SK-N-SH (cell line): ENCODE data around the gene TADA2A. TPM values are rescaled to one million over a fixed set of nuclear protein-coding genes. Genes with fewer than 3 reads are reported as not detected.
"Not testable (repeated sequence)": the region's sequence is repeated elsewhere in the genome, so short reads cannot be mapped to it uniquely, and the experiment has no call there.

Experiments used
- CTCF ChIA-PET: fragments of 300-600, 350-600 bp; formaldehyde crosslinking; extraction: SDS; loops from one replicate; lab custom pipeline; 2021; lab: Yijun Ruan, JAX
- POLR2A ChIA-PET: fragments of 350-600 bp; sonication (Branson Sonifier 250); formaldehyde crosslinking; extraction: SDS; loops from one replicate; lab custom pipeline; 2020; ENCODE audit warnings: antibody characterized with exemption, inconsistent platforms; lab: Yijun Ruan, JAX
- DNase-seq: peaks from one replicate; pipeline ENCODE4 v3.0.0; 2012
- H2AFZ ChIP-seq: fragments of 200-600 bp; sonication (generic); 2 replicates; pipeline ENCODE4 v1.8.1; 2016; ENCODE audit warnings: antibody characterized with exemption, mild to moderate bottlenecking, low read depth
- H3F3A ChIP-seq: fragments of 200-600 bp; sonication (generic); replicated peaks from 2 replicates; pipeline ENCODE3; 2016; ENCODE audit warnings: antibody characterized with exemption, mild to moderate bottlenecking; ENCODE audit not compliant: insufficient read depth
- H3K27ac ChIP-seq, 2 experiments: fragments of 200-500 bp in 1 of 2; fragments of 200-600 bp in 1 of 2; sonication (Bioruptor generic) in 1 of 2; sonication (generic), shearing (Covaris generic) in 1 of 2; 2 replicates each; pipeline versions ENCODE4 v1.5.1 to v1.6.1; 2014 to 2016; ENCODE audit warnings: low read depth in 2 of 2, inconsistent platforms in 1 of 2, low read length in 1 of 2, mild to moderate bottlenecking in 1 of 2, mixed read lengths in 1 of 2
- H3K27me3 ChIP-seq: fragments of 200-600 bp; sonication (generic), shearing (Covaris generic); 2 replicates; pipeline ENCODE4 v1.6.1; 2016; ENCODE audit warnings: mixed run types; ENCODE audit not compliant: insufficient read depth
- H3K36me3 ChIP-seq, 2 experiments: fragments of 200-500 bp in 1 of 2; fragments of 200-600 bp in 1 of 2; sonication (Bioruptor generic) in 1 of 2; sonication (generic) in 1 of 2; replicated peaks in 1 of 2; 2 replicates each; pipeline versions ENCODE3 to v1.5.1; 2014 to 2016; ENCODE audit warnings: low read length in 1 of 2, mild to moderate bottlenecking in 1 of 2; ENCODE audit not compliant: insufficient read depth in 2 of 2, control insufficient read depth in 1 of 2
- H3K4me1 ChIP-seq, 2 experiments: fragments of 200-500 bp in 1 of 2; fragments of 200-600 bp in 1 of 2; sonication (Bioruptor generic) in 1 of 2; sonication (generic), shearing (Covaris generic) in 1 of 2; 2 replicates each; pipeline versions ENCODE4 v1.5.1 to v1.6.1; 2014 to 2016; ENCODE audit warnings: low read depth in 1 of 2, low read length in 1 of 2, mixed run types in 1 of 2; ENCODE audit not compliant: insufficient read depth in 2 of 2, control insufficient read depth in 1 of 2
- H3K4me2 ChIP-seq: fragments of 200-600 bp; sonication (generic), shearing (Covaris generic); 2 replicates; pipeline ENCODE4 v1.6.1; 2017; ENCODE audit warnings: mixed run types
- H3K4me3 ChIP-seq, 2 experiments: fragments of 200-500 bp in 1 of 2; fragments of 200-600 bp in 1 of 2; sonication (Bioruptor generic) in 1 of 2; sonication (generic), shearing (Covaris generic) in 1 of 2; 2 replicates each; pipeline versions ENCODE4 v1.5.1 to v1.8.1; 2014 to 2016; ENCODE audit warnings: low read depth in 2 of 2, inconsistent platforms in 1 of 2, low read length in 1 of 2, mild to moderate bottlenecking in 1 of 2, mixed read lengths in 1 of 2, moderate library complexity in 1 of 2
- H3K79me2 ChIP-seq: fragments of 200-600 bp; sonication (generic); 2 replicates; pipeline ENCODE4 v1.8.1; 2017; ENCODE audit warnings: mild to moderate bottlenecking; ENCODE audit not compliant: insufficient read depth
- H3K9ac ChIP-seq: fragments of 200-600 bp; sonication (generic); 2 replicates; pipeline ENCODE4 v1.6.1; 2017; ENCODE audit warnings: mixed run types
- H3K9me2 ChIP-seq: fragments of 200-600 bp; sonication (generic); 2 replicates; pipeline ENCODE4 v1.6.1; 2017; ENCODE audit warnings: mixed run types
- H3K9me3 ChIP-seq: fragments of 200-600 bp; sonication (generic); 2 replicates; pipeline ENCODE4 v1.6.1; 2017; ENCODE audit warnings: mixed run types, mild to moderate bottlenecking, moderate library complexity
- H4K20me1 ChIP-seq: fragments of 200-600 bp; sonication (generic); 2 replicates; pipeline ENCODE4 v1.6.1; 2017; ENCODE audit warnings: mild to moderate bottlenecking, mixed run types; ENCODE audit not compliant: insufficient read depth
- CHD2 ChIP-seq: fragments of 150-350 bp; IDR thresholded peaks from 2 replicates; pipeline ENCODE4 v1.6.1; 2018; ENCODE audit warnings: low read length; ENCODE audit not compliant: partially characterized antibody
- ELF1 ChIP-seq: IDR thresholded peaks from 2 replicates; pipeline ENCODE4 v1.4.0; 2012
- EZH2phosphoT487 ChIP-seq: fragments of 200-600 bp; sonication (generic); IDR thresholded peaks from 2 replicates; pipeline ENCODE4 v1.6.1; 2017; ENCODE audit warnings: low read depth, mixed run types, mild to moderate bottlenecking, antibody characterized with exemption, moderate library complexity, borderline replicate concordance
- JUND ChIP-seq: IDR thresholded peaks from 2 replicates; pipeline ENCODE4 v1.4.0; 2012
- MXI1 ChIP-seq: IDR thresholded peaks from 2 replicates; pipeline ENCODE4 v1.6.1; 2012; ENCODE audit warnings: mild to moderate bottlenecking, low read depth, low read length, improper control_type of control experiment
- NRF1 ChIP-seq: IDR thresholded peaks from 2 replicates; pipeline ENCODE4 v1.6.1; 2012; ENCODE audit warnings: low read depth, mild to moderate bottlenecking, low read length
- RAD21 ChIP-seq: IDR thresholded peaks from 2 replicates; pipeline ENCODE4 v1.6.1; 2012; ENCODE audit warnings: mild to moderate bottlenecking, low read length
- RXRA ChIP-seq: IDR thresholded peaks from 2 replicates; pipeline ENCODE4 v1.4.0; 2012; ENCODE audit warnings: low read depth, mild to moderate bottlenecking, borderline replicate concordance
- USF1 ChIP-seq: IDR thresholded peaks from 2 replicates; pipeline ENCODE4 v1.4.0; 2012; ENCODE audit warnings: low read depth, borderline replicate concordance
- WGBS: methylation state at CpG from one replicate; pipeline ENCODE4 v1.1.6; 2017; ENCODE audit warnings: low lambda C conversion rate; 5-methylcytosine and 5-hydroxymethylcytosine counted together
- polyA plus RNA-seq, 3 experiments: library from polyadenylated mRNA; depleted of rRNA; stranded (reverse); fragments of >200 nt; gene quantifications; 2 replicates each; pipeline ENCODE4 v1.2.3, GENCODE V29; 2012
- TF ChIP-seq, protein P1 (sequence below): fragments of 150-350 bp; IDR thresholded peaks from 2 replicates; pipeline ENCODE4 v1.6.1; 2017; ENCODE audit warnings: antibody characterized with exemption, low read length, low read depth, borderline replicate concordance

The TADA2A gene
- polyA plus RNA-seq, 1 of the 3 experiments (the other 2 are of a cell fraction) = 9.7 TPM

GRCh38 chr17:37405955-37406634 lies 591 bp upstream of the TADA2A start (continued):
- TF ChIP-seq USF1 = no peak

DNA sequence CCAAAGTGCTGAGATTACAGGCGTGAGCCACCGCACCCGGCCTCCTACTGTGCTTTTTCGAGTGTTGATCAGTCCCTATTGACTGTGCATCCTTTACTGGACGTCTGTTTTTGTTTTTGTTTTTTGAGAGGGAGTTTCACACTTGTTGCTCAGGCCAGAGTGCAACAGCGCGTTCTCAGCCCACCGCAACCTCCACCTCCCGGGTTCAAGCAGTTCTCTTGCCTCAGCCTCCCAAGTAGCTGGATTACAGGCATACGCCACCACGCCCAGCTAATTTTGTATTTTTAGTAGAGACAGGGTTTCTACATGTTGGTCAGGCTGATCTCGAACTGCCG lies 1.4 kb downstream of the TADA2A start:
- H3K27ac ChIP-seq, POLR2A ChIA-PET, H3F3A ChIP-seq, H3K9me2 ChIP-seq, H3K9ac ChIP-seq, H3K4me1 ChIP-seq, DNase-seq, H4K20me1 ChIP-seq, H3K27me3 ChIP-seq, H2AFZ ChIP-seq, H3K9me3 ChIP-seq: not testable (repeated sequence)
- H3K36me3 ChIP-seq = peaks cover 5 to 28% of the 10 kb centered on the region in 2 experiments
- peak overlapping the region in 1 of 2 experiments; percentile 91; a peak in 1 of 4 replicates for H3K4me3 ChIP-seq
- CTCF ChIA-PET = interaction anchor here (0.8 to 2.8 kb wide), 3 partner anchors 35 to 360 kb away, joined by 3 to 9 read pairs (median 3); no protein-coding TSS in a partner anchor
- peaks cover 70% of the 10 kb centered on the region for H3K79me2 ChIP-seq
- WGBS = 97% methylated on average over 13 of the region's 13 CpGs
- peak overlapping the region; percentile 90 for H3K4me2 ChIP-seq

GRCh38 chr17:37410357-37410756 lies 3.7 kb downstream of the TADA2A start:
- H2AFZ ChIP-seq = no peak overlapping the region
- H3K27me3 ChIP-seq = no peaks in the 10 kb centered on the region
- no peaks in the 10 kb centered on the region for H3K9me2 ChIP-seq
- peaks cover 12% of the 10 kb centered on the region for H3F3A ChIP-seq
- DNase-seq = no peak
- no peak overlapping the region for H3K9ac ChIP-seq
- H3K4me3 ChIP-seq = no peak overlapping the region
- 99% methylated on average over 3 of the region's 3 CpGs for WGBS
- H3K27ac ChIP-seq = no peak overlapping the region
- H3K4me2 ChIP-seq = no peak overlapping the region
- CTCF ChIA-PET = interaction anchor here (0.6 to 1.5 kb wide), 4 partner anchors 9 to 170 kb away, joined by 3 to 4 read pairs (median 3); no protein-coding TSS in a partner anchor
- no peak for TF ChIP-seq NRF1
- no peak for TF ChIP-seq JUND
- TF ChIP-seq, protein P1, sequence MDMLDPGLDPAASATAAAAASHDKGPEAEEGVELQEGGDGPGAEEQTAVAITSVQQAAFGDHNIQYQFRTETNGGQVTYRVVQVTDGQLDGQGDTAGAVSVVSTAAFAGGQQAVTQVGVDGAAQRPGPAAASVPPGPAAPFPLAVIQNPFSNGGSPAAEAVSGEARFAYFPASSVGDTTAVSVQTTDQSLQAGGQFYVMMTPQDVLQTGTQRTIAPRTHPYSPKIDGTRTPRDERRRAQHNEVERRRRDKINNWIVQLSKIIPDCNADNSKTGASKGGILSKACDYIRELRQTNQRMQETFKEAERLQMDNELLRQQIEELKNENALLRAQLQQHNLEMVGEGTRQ = no peak
- TF ChIP-seq RAD21 = no peak
- TF ChIP-seq MXI1 = no peak
- no peak for TF ChIP-seq EZH2phosphoT487
- no peak for TF ChIP-seq ELF1
- no peak for TF ChIP-seq CHD2
- TF ChIP-seq RXRA = no peak
- TF ChIP-seq, all 33 proteins: peak for 0
- POLR2A ChIA-PET = no interaction called here
- peaks cover 9 to 50% of the 10 kb centered on the region in 2 experiments for H3K36me3 ChIP-seq
- no peaks in the 10 kb centered on the region for H4K20me1 ChIP-seq
- peaks cover 73% of the 10 kb centered on the region for H3K79me2 ChIP-seq
- no peaks in the 10 kb centered on the region; a peak in 1 of 4 replicates for H3K4me1 ChIP-seq
- H3K9me3 ChIP-seq = no peaks in the 10 kb centered on the region
